PC-9 (cell line): ENCODE data around the gene CFAP77. TPM values are rescaled to one million over a fixed set of nuclear protein-coding genes. Genes with fewer than 3 reads are reported as not detected.

Experiments used
- BruUV-seq: library from RNA; stranded (reverse); fragments of 400-500 nt; replicated peaks from 2 replicates; lab custom pipeline; 2021; lab: Mats Ljungman, UMichigan
- CTCF ChIA-PET: fragments of 300-600 bp; sonication (Branson Sonifier 250); formaldehyde crosslinking; loops from one replicate; lab custom pipeline; 2022; ENCODE audit warnings: antibody characterized with exemption; lab: Charles Lee
- POLR2A ChIA-PET: fragments of 300-600 bp; sonication (Branson Sonifier 250); formaldehyde crosslinking; loops from one replicate; lab custom pipeline; 2022; ENCODE audit warnings: antibody characterized with exemption; ENCODE audit not compliant: unreplicated experiment; lab: Charles Lee
- DNase-seq, 2 experiments: peaks; one replicate each; pipeline versions ENCODE4 v3.0.0 to v3.0.0-alpha.2; 2015 to 2022; ENCODE audit warnings: mixed read lengths in 1 of 2
- H2AFZ ChIP-seq: fragments of 200-600 bp; sonication (generic); 2 replicates; pipeline ENCODE4 v1.8.1; 2017; ENCODE audit warnings: antibody characterized with exemption
- H3F3A ChIP-seq: fragments of 200-600 bp; sonication (generic); 2 replicates; pipeline ENCODE4 v1.8.1; 2017; ENCODE audit warnings: antibody characterized with exemption, mild to moderate bottlenecking, low read depth; ENCODE audit not compliant: insufficient read depth
- H3K27ac ChIP-seq: fragments of 200-600 bp; sonication (generic); 2 replicates; pipeline ENCODE4 v1.6.1; 2016; ENCODE audit warnings: mixed run types
- H3K27me3 ChIP-seq: fragments of 200-600 bp; sonication (generic); 2 replicates; pipeline ENCODE4 v1.6.1; 2016; ENCODE audit warnings: low read depth, mixed run types; ENCODE audit not compliant: insufficient read depth
- H3K36me3 ChIP-seq: fragments of 200-600 bp; sonication (generic); 2 replicates; pipeline ENCODE4 v1.6.1; 2016; ENCODE audit warnings: low read depth, mixed run types
- H3K4me1 ChIP-seq: fragments of 200-600 bp; sonication (generic); replicated peaks from 2 replicates; pipeline ENCODE4 v1.6.1; 2016; ENCODE audit warnings: mixed run types; ENCODE audit not compliant: insufficient read depth
- H3K4me2 ChIP-seq: fragments of 200-600 bp; sonication (generic); 2 replicates; pipeline ENCODE4 v1.6.1; 2017; ENCODE audit warnings: mixed run types
- H3K4me3 ChIP-seq: fragments of 200-600 bp; sonication (generic); 2 replicates; pipeline ENCODE4 v1.6.1; 2016; ENCODE audit warnings: mixed run types
- H3K79me2 ChIP-seq: fragments of 200-600 bp; sonication (generic); 2 replicates; pipeline ENCODE4 v1.6.1; 2017; ENCODE audit warnings: low read depth, mixed run types
- H3K9me2 ChIP-seq: fragments of 200-600 bp; sonication (generic); 2 replicates; pipeline ENCODE4 v1.8.1; 2017; ENCODE audit warnings: mild to moderate bottlenecking; ENCODE audit not compliant: insufficient read depth
- H3K9me3 ChIP-seq: fragments of 200-600 bp; sonication (generic); 2 replicates; pipeline ENCODE4 v1.8.1; 2016; ENCODE audit warnings: low read depth; ENCODE audit not compliant: insufficient read depth
- H4K20me1 ChIP-seq: fragments of 200-600 bp; sonication (generic); 2 replicates; pipeline ENCODE4 v1.8.1; 2017; ENCODE audit not compliant: insufficient read depth
- CTCF ChIP-seq: fragments of 200-600 bp; sonication (generic); conservative IDR thresholded peaks from 2 replicates; pipeline ENCODE4 v1.6.1; 2017; ENCODE audit warnings: mixed run types, antibody characterized with exemption, mild to moderate bottlenecking, moderate library complexity
- EZH2 ChIP-seq: fragments of 200-600 bp; sonication (generic); IDR thresholded peaks from 2 replicates; pipeline ENCODE4 v1.8.0; 2017; ENCODE audit warnings: antibody characterized with exemption, low read depth
- intact Hi-C: fragments of 100-400 bp; cut with micrococcal nuclease; formaldehyde crosslinking; loops from one replicate; pipeline ENCODE4 v1.10.0; 2022; ENCODE audit not compliant: unreplicated experiment
- total RNA-seq: library from RNA; stranded (reverse); gene quantifications from 2 replicates; pipeline ENCODE4 v1.2.3, GENCODE V29; 2021

The CFAP77 gene
- total RNA-seq, 1 experiment from 2014 or later: not detected

GRCh38 chr9:132602207-132602606, 192.2 kb downstream of the CFAP77 start:
- H2AFZ ChIP-seq: no peak overlapping the region
- no peak overlapping the region for H3K4me3 ChIP-seq
- ChIA-PET CTCF (no interaction called here), POLR2A (no interaction called here)
- peaks cover 6% of the 10 kb centered on the region; the same call in 1 of the 2 replicates for H3K36me3 ChIP-seq
- no peaks in the 10 kb centered on the region for H3K79me2 ChIP-seq
- H3K27ac ChIP-seq: no peak overlapping the region
- no peak for DNase-seq
- H3K4me1 ChIP-seq: no peaks in the 10 kb centered on the region
- no peaks in the 10 kb centered on the region for H3F3A ChIP-seq
- BruUV-seq: no TSS peak
- H3K27me3 ChIP-seq: no peaks in the 10 kb centered on the region
- TF ChIP-seq CTCF (no peak), EZH2 (no peak)
- no peaks in the 10 kb centered on the region for H4K20me1 ChIP-seq
- H3K9me3 ChIP-seq: no peaks in the 10 kb centered on the region
- H3K4me2 ChIP-seq: no peak overlapping the region
- no peaks in the 10 kb centered on the region for H3K9me2 ChIP-seq
- intact Hi-C loops: no loop called here

DNA sequence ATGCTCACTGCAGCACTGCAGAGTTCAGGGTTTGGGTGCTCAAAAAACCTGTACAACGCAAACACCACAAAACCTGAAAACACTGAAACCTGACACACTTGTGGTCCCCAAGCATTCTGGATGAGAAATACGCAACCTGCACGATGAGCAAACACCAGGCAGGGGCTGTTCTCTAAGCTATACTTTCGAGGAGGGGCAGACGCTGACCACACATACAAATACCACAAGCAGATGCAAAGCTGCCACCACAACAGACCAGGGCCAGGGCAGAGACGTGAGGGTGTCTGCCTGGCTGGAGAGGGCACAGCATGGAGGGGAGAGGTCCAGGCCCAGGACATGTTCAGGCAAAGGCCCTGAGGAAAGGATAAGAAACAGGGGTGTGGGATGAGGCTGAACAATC, 195.4 kb downstream of the CFAP77 start:
- POLR2A ChIA-PET: no interaction called here
- Histone ChIP-seq H3K79me2 (no peaks in the 10 kb centered on the region), H3K9me3 (no peaks in the 10 kb centered on the region), H4K20me1 (no peaks in the 10 kb centered on the region), H3K9me2 (no peaks in the 10 kb centered on the region), H3K27me3 (no peaks in the 10 kb centered on the region), H2AFZ (no peak overlapping the region), H3K27ac (no peak overlapping the region), H3K4me1 (no peaks in the 10 kb centered on the region), H3K4me3 (no peak overlapping the region), H3K4me2 (no peak overlapping the region), H3F3A (no peaks in the 10 kb centered on the region), H3K36me3 (peaks cover 10% of the 10 kb centered on the region; the same call in 1 of the 2 replicates)
- DNase-seq: no peak
- intact Hi-C loops: no loop called here
- no TSS peak for BruUV-seq
- CTCF ChIA-PET: no interaction called here
- TF ChIP-seq CTCF (no peak), EZH2 (no peak)

- H3K36me3 ChIP-seq: peaks cover 6% of the 10 kb centered on the region; the same call in 1 of the 2 replicates
- H3K27me3 ChIP-seq: no peaks in the 10 kb centered on the region
- H3K4me1 ChIP-seq: no peaks in the 10 kb centered on the region
- no peaks in the 10 kb centered on the region for H4K20me1 ChIP-seq
- ChIA-PET CTCF (no interaction called here), POLR2A (no interaction called here)
- H3K9me2 ChIP-seq: no peaks in the 10 kb centered on the region
- no peaks in the 10 kb centered on the region for H3K9me3 ChIP-seq
- H3K4me2 ChIP-seq: no peak overlapping the region
- intact Hi-C loops: no loop called here
- H3K27ac ChIP-seq: no peak overlapping the region
- TF ChIP-seq EZH2: no peak
- no peak for TF ChIP-seq CTCF
- BruUV-seq: no TSS peak
- no peaks in the 10 kb centered on the region for H3F3A ChIP-seq
- no peak overlapping the region for H3K4me3 ChIP-seq
- H2AFZ ChIP-seq: no peak overlapping the region
- DNase-seq: no peak
- no peaks in the 10 kb centered on the region for H3K79me2 ChIP-seq
Measured at GRCh38 chr9:132606066-132606465, 196.1 kb downstream of the CFAP77 start.
